Naive thymus-derived CD8-positive, alpha-beta T cell (primary cell): Measurements from ENCODE around the gene PAAF1. TPM values are rescaled to one million over a fixed set of nuclear protein-coding genes. Genes with fewer than 3 reads are reported as not detected.

Experiments used
- ATAC-seq, 2 donors: fragments of 150-1000 bp; cut with Tn5 transposase in 1 of 2; sonication (Bioruptor Pico), chemical (Tn5 transposase) in 1 of 2; 1 replicate in 1 of 2; 2 replicates in 1 of 2; pipeline ENCODE4 v1.10.0; 2021; ENCODE audit warnings: mild to moderate bottlenecking in 2 of 2, moderate library complexity in 2 of 2
- POLR2A ChIA-PET: fragments of 350-600 bp; sonication (Branson Sonifier 250); formaldehyde crosslinking; loops from one replicate; lab custom pipeline; 2021; ENCODE audit warnings: antibody characterized with exemption; lab: Charles Lee
- DNase-seq, 10 donors: peaks; one replicate each; pipeline versions ENCODE4 v3.0.0 to v3.0.0-alpha.2; 2020 to 2022
- H3K27ac Mint-ChIP-seq, 10 donors: one replicate each; pipeline ENCODE4 v1.8.0; 2020 to 2022; ENCODE audit warnings: mild to moderate bottlenecking in 10 of 10, mixed read lengths in 10 of 10, moderate library complexity in 4 of 10, inconsistent platforms in 1 of 10
- H3K27me3 Mint-ChIP-seq, 5 donors: one replicate each; pipeline ENCODE4 v1.8.0; 2021 to 2022; ENCODE audit warnings: mixed read lengths in 5 of 5
- H3K36me3 Mint-ChIP-seq, 3 donors: one replicate each; pipeline ENCODE4 v1.8.0; 2020 to 2022; ENCODE audit warnings: mixed read lengths in 3 of 3, mild to moderate bottlenecking in 2 of 3, inconsistent platforms in 1 of 3
- H3K4me1 Mint-ChIP-seq, 4 donors: one replicate each; pipeline ENCODE4 v1.8.0; 2021 to 2022; ENCODE audit warnings: mixed read lengths in 4 of 4
- H3K4me3 Mint-ChIP-seq, 10 donors: one replicate each; pipeline ENCODE4 v1.8.0; 2020 to 2022; ENCODE audit warnings: mild to moderate bottlenecking in 10 of 10, mixed read lengths in 10 of 10, moderate library complexity in 6 of 10, inconsistent platforms in 1 of 10
- H3K9me3 Mint-ChIP-seq, 9 donors: one replicate each; pipeline ENCODE4 v1.8.0; 2020 to 2022; ENCODE audit warnings: mixed read lengths in 9 of 9, mild to moderate bottlenecking in 3 of 9, inconsistent platforms in 1 of 9, moderate library complexity in 1 of 9
- polyA plus RNA-seq, 3 donors: library from polyadenylated mRNA; unstranded; fragments of 300-500 nt; fragmentation: Illumina TruSeq; gene quantifications; one replicate each; pipeline ENCODE4 v1.2.3, GENCODE V29; 2021
- total RNA-seq, 8 experiments: library from RNA in 2 of 8; stranded (reverse) in 2 of 8; gene quantifications; one replicate each; pipeline ENCODE4 v1.2.3 and lab custom pipeline; 2021 to 2026

Gene PAAF1
- total and polyA plus RNA-seq, 5 experiments from 2014 or later = 17.7 to 30.4 (median 23.9) TPM

GRCh38 chr11:73969091-73969490, 92.3 kb downstream of the PAAF1 start:
- H3K27me3 Mint-ChIP-seq = no peaks in the 10 kb centered on the region
- POLR2A ChIA-PET = interaction anchor here (1.1 to 24.6 kb wide), 6 partner anchors 13 to 190 kb away, joined by 3 to 1033 read pairs (median 266); partner anchors contain the start of genes UCP2 and UCP3
- peak overlapping the region in 9 of 10 donors; percentile 30 to 85 (median 63) for H3K4me3 Mint-ChIP-seq
- H3K36me3 Mint-ChIP-seq = peaks cover 0 to 4% (median 0%) of the 10 kb centered on the region in 3 donors
- peaks cover 42 to 89% (median 79%) of the 10 kb centered on the region in 4 donors for H3K4me1 Mint-ChIP-seq
- no peaks in the 10 kb centered on the region for H3K9me3 Mint-ChIP-seq
- ATAC-seq (no peak), DNase-seq (no peak)
- H3K27ac Mint-ChIP-seq = peak overlapping the region; percentile 94 to 100 (median 98)

GRCh38 chr11:73969991-73970800, 93.4 kb downstream of the PAAF1 start:
- H3K36me3 Mint-ChIP-seq = peaks cover 0 to 15% (median 8%) of the 10 kb centered on the region in 3 donors
- H3K27me3 Mint-ChIP-seq = no peaks in the 10 kb centered on the region
- no peaks in the 10 kb centered on the region for H3K9me3 Mint-ChIP-seq
- POLR2A ChIA-PET = interaction anchor here (0.6 to 24.6 kb wide), 10 partner anchors 12 to 218 kb away, joined by 3 to 1033 read pairs (median 6); partner anchors contain the start of genes UCP2 and UCP3
- H3K27ac Mint-ChIP-seq = peak overlapping the region; percentile 94 to 100 (median 98)
- H3K4me3 Mint-ChIP-seq = peak overlapping the region; percentile 29 to 85 (median 62)
- H3K4me1 Mint-ChIP-seq = peaks cover 50 to 91% (median 81%) of the 10 kb centered on the region in 4 donors
- DNase-seq (peak; percentile 36 to 82 (median 61)), ATAC-seq (peak; percentile 31 to 71)

GRCh38 chr11:73971175-73971719, 94.4 kb downstream of the PAAF1 start:
- H3K27ac Mint-ChIP-seq = peak overlapping the region; percentile 94 to 100 (median 98)
- DNase-seq (peak in 1 of 10 donors; percentile 37), ATAC-seq (peak in 1 of 2 donors; percentile 3)
- no peaks in the 10 kb centered on the region for H3K9me3 Mint-ChIP-seq
- peaks cover 0 to 25% (median 17%) of the 10 kb centered on the region in 3 donors for H3K36me3 Mint-ChIP-seq
- H3K4me3 Mint-ChIP-seq = peak overlapping the region in 8 of 10 donors; percentile 2 to 95 (median 52)
- peaks cover 56 to 92% (median 87%) of the 10 kb centered on the region in 4 donors for H3K4me1 Mint-ChIP-seq
- POLR2A ChIA-PET = interaction anchor here (0.8 to 24.6 kb wide), 7 partner anchors 11 to 118 kb away, joined by 3 to 1033 read pairs (median 81); partner anchors contain the start of genes UCP2 and UCP3
- no peaks in the 10 kb centered on the region for H3K27me3 Mint-ChIP-seq

GRCh38 chr11:73972187-73972586, 95.4 kb downstream of the PAAF1 start:
- peak in 1 of 10 donors; percentile 32 for DNase-seq
- POLR2A ChIA-PET = interaction anchor here (1.1 to 24.6 kb wide), 7 partner anchors 8 to 199 kb away, joined by 3 to 1033 read pairs (median 81); partner anchors contain the start of genes C2CD3, PPME1, UCP2 and UCP3
- Mint-ChIP-seq H3K9me3 (no peaks in the 10 kb centered on the region), H3K4me1 (peaks cover 61 to 100% (median 97%) of the 10 kb centered on the region in 4 donors), H3K4me3 (peak overlapping the region in 5 of 10 donors; percentile 19 to 95 (median 26)), H3K27ac (peak overlapping the region; percentile 94 to 100 (median 98)), H3K36me3 (peaks cover 0 to 35% (median 26%) of the 10 kb centered on the region in 3 donors), H3K27me3 (no peaks in the 10 kb centered on the region)
- no peak for ATAC-seq

GRCh38 chr11:73972620-73973449, 96.0 kb downstream of the PAAF1 start:
- DNase-seq (no peak), ATAC-seq (peak in 1 of 2 donors; percentile 1)
- no peaks in the 10 kb centered on the region for H3K9me3 Mint-ChIP-seq
- H3K27me3 Mint-ChIP-seq = no peaks in the 10 kb centered on the region
- POLR2A ChIA-PET = interaction anchor here (0.6 to 24.6 kb wide), 10 partner anchors 9 to 260 kb away, joined by 3 to 1033 read pairs (median 6); partner anchors contain the start of genes C2CD3, PPME1, UCP2 and UCP3
- peak overlapping the region; percentile 12 to 95 (median 57) for H3K4me3 Mint-ChIP-seq
- peak overlapping the region; percentile 94 to 100 (median 98) for H3K27ac Mint-ChIP-seq
- peaks cover 0 to 41% (median 31%) of the 10 kb centered on the region in 3 donors for H3K36me3 Mint-ChIP-seq
- H3K4me1 Mint-ChIP-seq = peaks cover 65 to 100% (median 98%) of the 10 kb centered on the region in 4 donors

- POLR2A ChIA-PET = interaction anchor here (1.2 to 24.6 kb wide), 6 partner anchors 6 to 196 kb away, joined by 4 to 1033 read pairs (median 493); partner anchors contain the start of genes C2CD3, PPME1, UCP2 and UCP3
- ATAC-seq = no peak
These were observed 98.0 kb downstream of the PAAF1 start for GRCh38 chr11:73974604-73975478.

GRCh38 chr11:73975479-73975757, 98.6 kb downstream of the PAAF1 start:
- H3K27ac Mint-ChIP-seq = peak overlapping the region; percentile 89 to 100 (median 98)
- POLR2A ChIA-PET = interaction anchor here (14.0 to 24.6 kb wide), 3 partner anchors 7 to 39 kb away, joined by 452 to 1033 read pairs (median 534); partner anchors contain the start of gene UCP3
- no peaks in the 10 kb centered on the region for H3K27me3 Mint-ChIP-seq
- no peak for DNase-seq
- H3K4me3 Mint-ChIP-seq = peak overlapping the region; percentile 24 to 95 (median 62)
- no peaks in the 10 kb centered on the region for H3K9me3 Mint-ChIP-seq
- H3K36me3 Mint-ChIP-seq = peaks cover 4 to 66% (median 52%) of the 10 kb centered on the region in 3 donors
- no peak for ATAC-seq
- H3K4me1 Mint-ChIP-seq = peaks cover 54 to 98% (median 95%) of the 10 kb centered on the region in 4 donors

More at GRCh38 chr11:73974604-73975478, 98.0 kb downstream of the PAAF1 start:
- no peaks in the 10 kb centered on the region for H3K27me3 Mint-ChIP-seq
- peak overlapping the region; percentile 94 to 100 (median 98) for H3K27ac Mint-ChIP-seq
- no peak for DNase-seq
- H3K4me1 Mint-ChIP-seq = peaks cover 58 to 98% (median 95%) of the 10 kb centered on the region in 4 donors
- peak overlapping the region; percentile 60 to 95 (median 78) for H3K4me3 Mint-ChIP-seq
- no peaks in the 10 kb centered on the region for H3K9me3 Mint-ChIP-seq
- H3K36me3 Mint-ChIP-seq = peaks cover 4 to 60% (median 46%) of the 10 kb centered on the region in 3 donors

GRCh38 chr11:73976451-73977151, 99.8 kb downstream of the PAAF1 start:
- DNase-seq = no peak
- no peak for ATAC-seq
- peak overlapping the region; percentile 58 to 100 (median 72) for H3K4me3 Mint-ChIP-seq
- H3K4me1 Mint-ChIP-seq = peaks cover 52 to 97% (median 89%) of the 10 kb centered on the region in 4 donors
- H3K9me3 Mint-ChIP-seq = no peaks in the 10 kb centered on the region
- POLR2A ChIA-PET = interaction anchor here (14.0 to 24.6 kb wide), 3 partner anchors 8 to 37 kb away, joined by 452 to 1033 read pairs (median 534); partner anchors contain the start of gene UCP3
- peaks cover 16 to 78% (median 64%) of the 10 kb centered on the region in 3 donors for H3K36me3 Mint-ChIP-seq
- H3K27me3 Mint-ChIP-seq = no peaks in the 10 kb centered on the region
- H3K27ac Mint-ChIP-seq = peak overlapping the region; percentile 87 to 100 (median 98)

GRCh38 chr11:73977856-73978519, 101.2 kb downstream of the PAAF1 start:
- Mint-ChIP-seq H3K36me3 (peaks cover 27 to 88% (median 69%) of the 10 kb centered on the region in 3 donors), H3K9me3 (peaks cover 0 to 2% (median 0%) of the 10 kb centered on the region in 9 donors), H3K4me1 (peaks cover 51 to 85% (median 77%) of the 10 kb centered on the region in 4 donors), H3K27ac (peak overlapping the region; percentile 96 to 100 (median 100)), H3K4me3 (peak overlapping the region; percentile 95 to 100 (median 99)), H3K27me3 (no peaks in the 10 kb centered on the region)
- POLR2A ChIA-PET = interaction anchor here (14.0 to 24.6 kb wide), 3 partner anchors 9 to 36 kb away, joined by 452 to 1033 read pairs (median 534); partner anchors contain the start of gene UCP3
- ATAC-seq = no peak
- DNase-seq = no peak
